KOPT-K1 (cell line): ENCODE measurements around the gene MTHFD1.

Experiments used
- H3K27ac ChIP-seq: fragments of 200-600 bp; sonication (generic); 2 replicates; pipeline ENCODE4 v1.5.1; 2016; ENCODE audit warnings: antibody characterized with exemption, mild to moderate bottlenecking, low read depth, low read length; ENCODE audit not compliant: poor library complexity, severe bottlenecking
- H3K36me3 ChIP-seq: fragments of 200-600 bp; sonication (generic); 2 replicates; pipeline ENCODE4 v1.5.1; 2017; ENCODE audit warnings: antibody characterized with exemption, mild to moderate bottlenecking, low read length, moderate library complexity; ENCODE audit not compliant: insufficient read depth
- H3K9me3 ChIP-seq: fragments of 200-600 bp; sonication (generic); 2 replicates; pipeline ENCODE4 v1.5.1; 2017; ENCODE audit warnings: antibody characterized with exemption, low read length, mild to moderate bottlenecking; ENCODE audit not compliant: insufficient read depth, poor library complexity, severe bottlenecking

Gene MTHFD1

GRCh38 chr14:64419003-64419402 is 30.9 kb downstream of the MTHFD1 start:
- H3K9me3 ChIP-seq = no peaks in the 10 kb centered on the region
- H3K36me3 ChIP-seq = peaks cover 97% of the 10 kb centered on the region
- no peak overlapping the region for H3K27ac ChIP-seq

DNA sequence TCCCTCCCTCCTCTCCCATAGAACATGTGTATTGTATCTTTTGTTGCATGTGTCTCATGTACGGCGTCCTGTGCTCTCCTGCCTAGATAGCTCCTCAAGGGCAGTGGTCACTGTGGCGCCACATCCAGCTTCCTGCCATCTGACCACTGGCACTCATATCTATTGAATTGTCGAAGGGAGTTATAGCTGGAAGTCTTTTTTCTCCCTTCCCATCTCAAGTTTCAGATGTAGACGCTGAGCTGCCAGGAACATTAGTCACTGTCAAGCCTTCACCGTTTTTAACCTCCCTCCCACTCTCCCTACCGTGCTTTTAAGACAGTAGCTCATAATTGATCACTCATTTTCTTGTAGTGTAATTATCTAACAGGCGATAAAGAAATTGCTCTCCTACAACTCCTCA is 33.0 kb downstream of the MTHFD1 start:
- peaks cover 98% of the 10 kb centered on the region for H3K36me3 ChIP-seq
- no peak overlapping the region for H3K27ac ChIP-seq
- H3K9me3 ChIP-seq = no peaks in the 10 kb centered on the region

GRCh38 chr14:64422005-64422404 is 33.9 kb downstream of the MTHFD1 start:
- Histone ChIP-seq H3K9me3 (no peaks in the 10 kb centered on the region), H3K27ac (no peak overlapping the region), H3K36me3 (peaks cover 98% of the 10 kb centered on the region)

GRCh38 chr14:64422756-64423155 is 34.6 kb downstream of the MTHFD1 start:
- H3K36me3 ChIP-seq = peaks cover 98% of the 10 kb centered on the region
- no peak overlapping the region for H3K27ac ChIP-seq
- H3K9me3 ChIP-seq = no peaks in the 10 kb centered on the region

- Histone ChIP-seq H3K27ac (no peak overlapping the region), H3K36me3 (peaks cover 98% of the 10 kb centered on the region), H3K9me3 (no peaks in the 10 kb centered on the region)
Measured at GRCh38 chr14:64423987-64424386, 35.8 kb downstream of the MTHFD1 start.

DNA sequence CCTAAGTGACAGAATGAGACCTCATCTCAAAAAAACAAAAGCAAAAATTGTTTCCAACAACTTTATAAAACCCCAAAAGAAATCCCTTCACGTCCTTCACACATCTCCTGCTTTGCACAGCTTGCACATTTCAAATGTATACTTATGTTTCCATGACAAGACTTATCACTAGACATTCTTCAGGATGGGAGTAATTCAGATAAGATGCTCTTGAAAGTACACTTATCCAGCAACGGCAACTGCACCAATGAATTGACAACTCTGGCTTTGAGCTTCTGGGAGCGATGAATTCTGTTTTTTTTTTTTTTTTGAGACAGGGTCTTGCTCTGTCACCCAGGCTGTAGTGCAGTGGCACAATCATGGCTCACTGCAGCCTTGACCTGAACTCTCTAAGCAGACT is 46.4 kb downstream of the MTHFD1 start:
- Histone ChIP-seq H3K27ac (no peak overlapping the region), H3K9me3 (no peaks in the 10 kb centered on the region), H3K36me3 (peaks cover 100% of the 10 kb centered on the region)

GRCh38 chr14:64438181-64438841 is 50.2 kb downstream of the MTHFD1 start:
- peaks cover 100% of the 10 kb centered on the region for H3K36me3 ChIP-seq
- H3K9me3 ChIP-seq = no peaks in the 10 kb centered on the region
- no peak overlapping the region for H3K27ac ChIP-seq

DNA sequence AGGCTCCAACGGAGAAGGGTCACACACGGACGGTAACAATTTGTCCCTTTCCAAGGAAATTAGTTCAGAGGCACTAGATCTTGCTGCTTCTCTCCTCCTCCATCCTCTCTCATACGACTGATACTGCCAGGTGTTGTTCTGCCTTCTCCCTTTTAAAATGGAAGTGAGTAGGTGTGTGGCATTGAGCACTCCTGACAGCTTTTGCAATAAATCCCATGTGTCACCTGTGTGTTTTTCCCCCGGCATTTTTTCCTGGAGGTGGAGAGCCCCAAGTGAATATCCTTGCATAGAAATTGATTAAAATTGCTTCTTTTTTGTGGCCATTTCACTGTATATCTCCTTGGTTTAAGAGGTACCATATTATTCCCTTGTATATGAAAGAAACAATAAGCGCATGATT is 51.0 kb downstream of the MTHFD1 start:
- Histone ChIP-seq H3K9me3 (no peaks in the 10 kb centered on the region), H3K36me3 (peaks cover 100% of the 10 kb centered on the region), H3K27ac (no peak overlapping the region)

DNA sequence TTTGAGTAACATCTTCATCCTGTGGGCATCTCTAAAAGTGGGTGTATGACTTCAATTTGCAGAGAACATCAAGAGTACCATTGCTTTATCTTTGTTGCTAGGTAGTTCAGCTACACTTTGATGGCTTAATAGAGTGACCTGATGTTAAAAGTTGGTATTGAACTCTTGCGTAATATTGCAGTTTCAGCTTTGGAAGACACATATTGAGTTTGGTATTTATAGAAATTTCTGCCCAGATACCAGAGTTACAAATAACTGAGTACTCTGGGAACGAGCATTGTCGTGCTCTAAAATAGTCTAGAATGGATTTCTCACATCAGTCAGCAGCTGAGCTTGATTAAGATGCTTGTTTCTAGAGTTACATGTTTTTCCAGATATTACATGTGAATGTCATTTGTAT is 52.3 kb downstream of the MTHFD1 start:
- Histone ChIP-seq H3K27ac (no peak overlapping the region), H3K36me3 (peaks cover 100% of the 10 kb centered on the region), H3K9me3 (no peaks in the 10 kb centered on the region)

DNA sequence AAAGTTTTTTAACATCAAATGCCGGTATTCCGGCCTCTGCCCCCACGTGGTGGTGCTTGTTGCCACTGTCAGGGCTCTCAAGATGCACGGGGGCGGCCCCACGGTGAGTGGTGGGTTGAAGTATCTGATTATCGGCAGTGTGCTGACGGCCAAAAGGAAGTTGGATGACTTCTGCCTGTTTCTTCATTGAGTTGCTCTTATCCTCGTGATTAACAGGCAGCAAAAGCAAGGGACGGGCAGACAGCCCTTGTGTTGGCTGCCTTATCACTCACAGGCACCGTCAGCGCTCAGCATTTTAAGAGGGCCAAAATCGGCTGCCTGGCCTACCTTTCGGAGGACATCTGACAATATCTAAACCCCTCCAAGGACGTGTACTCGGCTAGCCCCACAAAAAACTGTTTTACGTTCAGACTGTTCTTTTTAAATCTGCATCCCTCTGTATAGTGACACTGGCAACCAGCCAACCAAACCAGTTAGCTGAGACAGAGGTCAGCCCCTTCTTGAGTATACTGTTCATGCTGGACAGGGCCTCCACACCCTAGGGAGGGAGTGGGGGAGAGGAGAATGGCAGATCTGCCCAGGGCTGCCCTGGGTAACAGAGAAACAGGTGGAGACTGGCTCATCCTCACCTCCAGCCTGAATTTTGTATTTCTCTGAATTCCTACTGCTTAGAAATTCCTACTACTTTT is 54.3 kb downstream of the MTHFD1 start:
- no peak overlapping the region for H3K27ac ChIP-seq
- peaks cover 97% of the 10 kb centered on the region for H3K36me3 ChIP-seq

DNA sequence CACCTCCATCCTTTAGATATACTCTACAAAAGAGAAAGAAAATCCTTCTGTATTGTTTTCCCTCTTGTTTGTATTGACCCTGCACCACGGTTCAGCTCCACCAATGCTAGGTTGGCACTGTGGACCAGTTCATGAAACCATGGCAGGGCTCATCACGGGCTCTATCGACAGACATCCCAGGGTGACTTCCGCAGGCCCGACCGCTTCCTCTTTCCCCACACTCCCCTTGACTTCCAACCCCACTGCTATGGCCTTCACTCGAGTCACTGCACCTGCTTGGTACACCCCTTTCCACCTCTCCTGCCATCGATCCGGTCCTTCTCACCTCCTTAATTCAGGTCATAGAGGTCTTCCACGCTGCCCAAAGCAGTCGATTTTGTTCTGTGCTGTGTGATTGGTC is 56.0 kb downstream of the MTHFD1 start:
- Histone ChIP-seq H3K9me3 (no peaks in the 10 kb centered on the region), H3K36me3 (peaks cover 97% of the 10 kb centered on the region), H3K27ac (no peak overlapping the region)

More for the DNA sequence above, 54.3 kb downstream of the MTHFD1 start:
- no peaks in the 10 kb centered on the region for H3K9me3 ChIP-seq

GRCh38 chr14:64444984-64445845 is 57.1 kb downstream of the MTHFD1 start:
- Histone ChIP-seq H3K27ac (no peak overlapping the region), H3K36me3 (peaks cover 97% of the 10 kb centered on the region), H3K9me3 (no peaks in the 10 kb centered on the region)

DNA sequence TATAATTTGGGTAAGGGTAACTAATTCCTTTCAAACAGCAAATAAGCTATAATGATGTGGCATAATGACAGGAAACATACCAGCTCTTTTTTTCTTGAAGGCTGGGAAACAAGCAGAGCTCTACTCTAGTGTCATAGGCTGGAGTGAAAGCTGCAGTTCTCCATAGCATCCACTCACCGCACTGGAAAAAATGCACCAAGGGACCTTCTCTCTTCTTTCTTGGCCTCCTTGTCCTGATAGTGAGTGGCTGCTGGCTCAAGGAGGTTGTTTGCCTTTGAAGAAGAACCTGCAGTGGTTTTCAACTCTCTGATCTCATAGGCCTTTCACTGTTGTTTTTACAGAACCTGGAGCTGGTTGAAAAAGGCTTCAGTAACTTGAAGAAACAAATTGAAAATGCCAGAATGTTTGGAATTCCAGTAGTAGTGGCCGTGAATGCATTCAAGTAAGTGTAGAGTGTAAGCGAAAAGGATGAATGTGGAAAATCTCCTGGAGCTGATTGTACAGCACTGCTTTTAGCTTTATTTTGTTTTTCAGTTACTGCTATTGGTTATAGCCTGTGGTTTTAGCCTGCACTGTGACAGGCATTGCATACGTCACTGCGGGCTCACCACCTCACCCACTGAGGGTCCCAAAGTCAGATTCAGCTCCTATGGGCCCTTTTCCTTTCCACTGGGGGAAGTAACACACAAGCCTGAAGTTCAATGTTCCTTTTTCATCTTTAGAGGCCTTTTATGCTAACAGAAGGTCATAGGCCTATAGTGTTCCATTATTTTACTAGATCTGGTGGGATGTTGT is 59.9 kb downstream of the MTHFD1 start:
- H3K27ac ChIP-seq = no peak overlapping the region
- H3K36me3 ChIP-seq = peaks cover 96% of the 10 kb centered on the region
- H3K9me3 ChIP-seq = no peaks in the 10 kb centered on the region

DNA sequence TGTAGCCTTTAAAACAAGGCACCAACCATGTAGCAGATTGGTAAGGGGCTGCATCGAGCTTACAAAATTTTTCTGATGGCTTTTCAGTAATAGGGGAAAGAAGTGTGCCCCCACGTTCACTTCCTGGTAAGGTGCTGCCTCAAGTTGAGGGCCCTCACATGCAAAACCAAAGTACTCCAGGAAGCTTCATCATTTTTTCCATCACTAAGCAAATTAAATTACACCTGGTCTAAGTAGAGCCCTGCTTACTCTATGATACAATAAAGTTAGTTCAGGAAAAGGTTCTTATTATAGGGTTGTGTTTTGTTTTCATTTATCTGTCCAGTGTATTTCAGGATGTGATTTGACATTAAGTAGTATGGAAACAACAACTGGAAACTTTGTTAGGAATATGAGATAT is 62.1 kb downstream of the MTHFD1 start:
- no peak overlapping the region for H3K27ac ChIP-seq

GRCh38 chr14:64454671-64455070 is 66.5 kb downstream of the MTHFD1 start:
- Histone ChIP-seq H3K9me3 (no peaks in the 10 kb centered on the region), H3K27ac (no peak overlapping the region), H3K36me3 (peaks cover 99% of the 10 kb centered on the region)

More for the DNA sequence above, 62.1 kb downstream of the MTHFD1 start:
- peaks cover 96% of the 10 kb centered on the region for H3K36me3 ChIP-seq
- H3K9me3 ChIP-seq = no peaks in the 10 kb centered on the region
